ENCODE measurements around the gene OCA2. TPM values are rescaled to one million over a fixed set of nuclear protein-coding genes. Genes with fewer than 3 reads are reported as not detected.

OCA2 gene
- total RNA-seq, 1 experiment from 2014 or later = 0.31 TPM

- Histone ChIP-seq H3K23me2 (ENCODE audit: insufficient read length, low read depth, low read length, poor library complexity, severe bottlenecking) (no peaks in the 10 kb centered on the region), H3K9me3 (ENCODE audit: control insufficient read depth, low read depth, low read length) (no peaks in the 10 kb centered on the region), H2BK120ac (ENCODE audit: low read depth, low read length, poor library complexity, severe bottlenecking) (no peak overlapping the region), H3K4me2 (ENCODE audit: insufficient read depth, insufficient read length, low read length) (no peak overlapping the region), H3K4me1 (ENCODE audit: insufficient read depth, low read length) (no peaks in the 10 kb centered on the region), H3K18ac (ENCODE audit: insufficient read length, low read depth, low read length) (no peak overlapping the region), H2BK15ac (ENCODE audit: low read depth, low read length) (no peak overlapping the region), H3K9ac (ENCODE audit: extremely low read depth, insufficient read length, low read length) (no peak overlapping the region), H3K27ac (ENCODE audit: insufficient read length, low read depth, low read length) (no peak overlapping the region), H2AFZ (ENCODE audit: low read length) (no peak overlapping the region), H2BK20ac (ENCODE audit: low read depth, low read length, poor library complexity, severe bottlenecking) (no peak overlapping the region), H4K8ac (replicated peaks; ENCODE audit: insufficient read length, low read depth, low read length) (no peak overlapping the region), H4K5ac (ENCODE audit: insufficient read length, low read depth, low read length) (no peak overlapping the region), H3K14ac (ENCODE audit: insufficient read depth, low read length) (no peak overlapping the region), H3T11ph (ENCODE audit: low read length) (no peak overlapping the region), H3K79me2 (ENCODE audit: insufficient read depth, low read length) (no peaks in the 10 kb centered on the region), H3K56ac (ENCODE audit: insufficient read length, low read depth, low read length) (no peak overlapping the region), H2BK5ac (ENCODE audit: insufficient read length, low read length) (no peak overlapping the region), H4K91ac (ENCODE audit: insufficient read length, low read depth, low read length) (no peak overlapping the region), H3K27me3 (ENCODE audit: insufficient read depth, low read length) (no peaks in the 10 kb centered on the region), H4K20me1 (ENCODE audit: control insufficient read depth, insufficient read depth, insufficient read length) (no peaks in the 10 kb centered on the region), H3K79me1 (ENCODE audit: insufficient read depth, low read depth, low read length, poor library complexity, severe bottlenecking) (no peaks in the 10 kb centered on the region), H2BK12ac (ENCODE audit: insufficient read length, low read depth, low read length) (no peak overlapping the region), H3K23ac (ENCODE audit: insufficient read length, low read depth, low read length) (no peak overlapping the region), H3K4ac (ENCODE audit: low read depth, low read length) (no peak overlapping the region), H2AK5ac (ENCODE audit: insufficient read length, low read length) (no peak overlapping the region)
- Mint-ChIP-seq H3K4me1 (no peaks in the 10 kb centered on the region), H3K9me3 (no peaks in the 10 kb centered on the region), H3K27me3 (ENCODE audit: low read depth) (peaks cover 2% of the 10 kb centered on the region), H3K27ac (no peak overlapping the region), H3K4me3 (no peak overlapping the region), H3K36me3 (ENCODE audit: insufficient read depth in 1 of 3, low read depth in 3 of 3) (no peaks in the 10 kb centered on the region)
- no CpG with 5 or more reads among the region's 10 CpGs for whole genome bisulfite sequencing (ENCODE audit: extremely low coverage, insufficient read length, low lambda C conversion rate)
- no peak for DNase-seq
- TF ChIP-seq CTCF (conservative IDR thresholded peaks at IDR 0.05) = no peak
These were observed 97.5 kb downstream of the OCA2 start for GRCh38 chr15:28001641-28002040.

Data from H9 (cell line).